ENCODE data around the gene PCSK9. TPM values are rescaled to one million over a fixed set of nuclear protein-coding genes. Genes with fewer than 3 reads are reported as not detected.

PCSK9 gene
- total RNA-seq, 1 donor from 2014 or later, result 6.8 TPM

GRCh38 chr1:54993140-54993539 lies 46.2 kb upstream of the PCSK9 start:
- no peaks in the 10 kb centered on the region for H3K9me3 Mint-ChIP-seq (ENCODE audit: unreplicated experiment)
- H3K27ac Mint-ChIP-seq (ENCODE audit: unreplicated experiment), result no peak overlapping the region
- H3K27me3 Mint-ChIP-seq (ENCODE audit: unreplicated experiment), result peaks cover 18% of the 10 kb centered on the region
- no peak overlapping the region for H3K4me3 Mint-ChIP-seq (ENCODE audit: unreplicated experiment)
- H3K4me1 Mint-ChIP-seq (ENCODE audit: unreplicated experiment), result peaks cover 32% of the 10 kb centered on the region
- TF ChIP-seq CTCF (IDR thresholded peaks at IDR 0.05; ENCODE audit: unreplicated experiment), result no peak
- no peak for DNase-seq (ENCODE audit: low spot score)
- no peaks in the 10 kb centered on the region for H3K36me3 Mint-ChIP-seq (ENCODE audit: low read depth, unreplicated experiment)

GRCh38 chr1:54994355-54994990 lies 44.9 kb upstream of the PCSK9 start:
- no peak for TF ChIP-seq CTCF (IDR thresholded peaks at IDR 0.05; ENCODE audit: unreplicated experiment)
- H3K27ac Mint-ChIP-seq (ENCODE audit: unreplicated experiment), result no peak overlapping the region
- H3K27me3 Mint-ChIP-seq (ENCODE audit: unreplicated experiment), result peaks cover 20% of the 10 kb centered on the region
- DNase-seq (ENCODE audit: low spot score), result no peak
- no peak overlapping the region for H3K4me3 Mint-ChIP-seq (ENCODE audit: unreplicated experiment)
- H3K36me3 Mint-ChIP-seq (ENCODE audit: low read depth, unreplicated experiment), result no peaks in the 10 kb centered on the region
- H3K4me1 Mint-ChIP-seq (ENCODE audit: unreplicated experiment), result peaks cover 32% of the 10 kb centered on the region
- no peaks in the 10 kb centered on the region for H3K9me3 Mint-ChIP-seq (ENCODE audit: unreplicated experiment)

GRCh38 chr1:54995013-54995760 lies 44.2 kb upstream of the PCSK9 start:
- Mint-ChIP-seq H3K4me3 (ENCODE audit: unreplicated experiment) (no peak overlapping the region), H3K27me3 (ENCODE audit: unreplicated experiment) (peaks cover 21% of the 10 kb centered on the region), H3K27ac (ENCODE audit: unreplicated experiment) (peak overlapping the region; percentile 17), H3K4me1 (ENCODE audit: unreplicated experiment) (peaks cover 32% of the 10 kb centered on the region), H3K36me3 (ENCODE audit: low read depth, unreplicated experiment) (no peaks in the 10 kb centered on the region), H3K9me3 (ENCODE audit: unreplicated experiment) (no peaks in the 10 kb centered on the region)
- no peak for DNase-seq (ENCODE audit: low spot score)
- TF ChIP-seq CTCF (IDR thresholded peaks at IDR 0.05; ENCODE audit: unreplicated experiment), result no peak

- no peak for DNase-seq (ENCODE audit: low spot score)
- Mint-ChIP-seq H3K9me3 (ENCODE audit: unreplicated experiment) (no peaks in the 10 kb centered on the region), H3K27me3 (ENCODE audit: unreplicated experiment) (peaks cover 21% of the 10 kb centered on the region), H3K4me3 (ENCODE audit: unreplicated experiment) (no peak overlapping the region), H3K4me1 (ENCODE audit: unreplicated experiment) (peaks cover 32% of the 10 kb centered on the region), H3K27ac (ENCODE audit: unreplicated experiment) (peak overlapping the region; percentile 17), H3K36me3 (ENCODE audit: low read depth, unreplicated experiment) (no peaks in the 10 kb centered on the region)
- TF ChIP-seq CTCF (IDR thresholded peaks at IDR 0.05; ENCODE audit: unreplicated experiment), result no peak
Measured at GRCh38 chr1:54995835-54996234, 43.5 kb upstream of the PCSK9 start.

GRCh38 chr1:54996359-54996868 lies 42.9 kb upstream of the PCSK9 start:
- peaks cover 32% of the 10 kb centered on the region for H3K4me1 Mint-ChIP-seq (ENCODE audit: unreplicated experiment)
- H3K27me3 Mint-ChIP-seq (ENCODE audit: unreplicated experiment), result peaks cover 21% of the 10 kb centered on the region
- no peak overlapping the region for H3K27ac Mint-ChIP-seq (ENCODE audit: unreplicated experiment)
- peak; percentile 83 for TF ChIP-seq CTCF (IDR thresholded peaks at IDR 0.05; ENCODE audit: unreplicated experiment)
- DNase-seq (ENCODE audit: low spot score), result peak; percentile 80
- H3K4me3 Mint-ChIP-seq (ENCODE audit: unreplicated experiment), result no peak overlapping the region
- H3K9me3 Mint-ChIP-seq (ENCODE audit: unreplicated experiment), result no peaks in the 10 kb centered on the region
- no peaks in the 10 kb centered on the region for H3K36me3 Mint-ChIP-seq (ENCODE audit: low read depth, unreplicated experiment)
